H7 (cell line): ENCODE data around the gene ZBTB7C. TPM values are rescaled to one million over a fixed set of nuclear protein-coding genes. Genes with fewer than 3 reads are reported as not detected.
"Not testable (repeated sequence)": the region's sequence is repeated elsewhere in the genome, so short reads cannot be mapped to it uniquely, and the experiment has no call there.

Source experiments
- DNase-seq: peaks from one replicate; pipeline ENCODE4 v3.0.0; 2012
- H3K27me3 ChIP-seq: 2 replicates; pipeline ENCODE4 v1.6.0; 2011; ENCODE audit warnings: mild to moderate bottlenecking, low read length; ENCODE audit not compliant: control insufficient read depth, insufficient read depth
- H3K36me3 ChIP-seq: replicated peaks from 2 replicates; pipeline ENCODE4 v1.5.1; 2011; ENCODE audit warnings: low read length; ENCODE audit not compliant: control insufficient read depth, insufficient read depth
- H3K4me3 ChIP-seq: 2 replicates; pipeline ENCODE4 v1.5.1; 2011; ENCODE audit warnings: low read depth, mild to moderate bottlenecking, control low read depth, low read length, moderate library complexity; ENCODE audit not compliant: insufficient read depth
- total RNA-seq: library from RNA; depleted of rRNA; stranded (reverse); fragments of >200 nt; shearing (Covaris generic); gene quantifications from 2 replicates; pipeline ENCODE4 v1.2.3, GENCODE V29; 2014

The ZBTB7C gene
- total RNA-seq, 1 experiment from 2014 or later, result 0.38 TPM

DNA sequence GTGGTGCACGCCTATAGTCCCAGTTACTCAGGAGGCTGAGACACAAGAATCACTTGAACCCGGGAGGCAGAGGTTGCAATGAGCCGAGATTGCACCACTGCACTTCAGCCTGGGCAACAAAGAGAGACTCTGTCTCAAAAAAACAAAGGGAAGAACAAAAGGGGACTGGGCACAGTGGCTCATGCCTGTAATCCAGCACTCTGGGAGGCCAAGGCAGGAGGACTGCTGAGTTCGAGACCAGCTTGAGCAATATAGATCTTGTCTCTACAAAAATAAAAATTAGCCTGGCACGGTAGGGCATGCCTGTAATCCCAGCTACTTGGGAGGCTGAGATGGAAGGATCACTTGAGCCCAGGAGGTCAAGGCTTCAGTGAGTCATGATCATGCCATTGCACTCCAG, 125.2 kb downstream of the ZBTB7C start:
- DNase-seq, H3K27me3 ChIP-seq: not testable (repeated sequence)

DNA sequence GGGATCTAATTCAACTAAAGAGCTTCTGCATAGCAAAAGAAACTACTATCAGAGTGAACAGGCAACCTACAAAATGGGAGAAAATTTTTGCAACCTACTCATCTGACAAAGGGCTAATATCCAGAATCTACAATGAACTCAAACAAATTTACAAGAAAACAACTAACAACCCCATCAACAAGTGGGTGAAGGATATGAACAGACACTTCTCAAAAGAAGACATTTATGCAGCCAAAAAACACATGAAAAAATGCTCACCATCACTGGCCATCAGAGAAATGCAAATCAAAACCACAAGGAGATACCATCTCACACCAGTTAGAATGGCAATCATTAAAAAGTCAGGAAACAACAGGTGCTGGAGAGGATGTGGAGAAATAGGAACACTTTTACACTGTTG, 127.7 kb downstream of the ZBTB7C start:
- not testable (repeated sequence) for H3K36me3 ChIP-seq, H3K4me3 ChIP-seq, DNase-seq, H3K27me3 ChIP-seq

More for the DNA sequence above, 125.2 kb downstream of the ZBTB7C start:
- H3K4me3 ChIP-seq, H3K36me3 ChIP-seq: not testable (repeated sequence)

DNA sequence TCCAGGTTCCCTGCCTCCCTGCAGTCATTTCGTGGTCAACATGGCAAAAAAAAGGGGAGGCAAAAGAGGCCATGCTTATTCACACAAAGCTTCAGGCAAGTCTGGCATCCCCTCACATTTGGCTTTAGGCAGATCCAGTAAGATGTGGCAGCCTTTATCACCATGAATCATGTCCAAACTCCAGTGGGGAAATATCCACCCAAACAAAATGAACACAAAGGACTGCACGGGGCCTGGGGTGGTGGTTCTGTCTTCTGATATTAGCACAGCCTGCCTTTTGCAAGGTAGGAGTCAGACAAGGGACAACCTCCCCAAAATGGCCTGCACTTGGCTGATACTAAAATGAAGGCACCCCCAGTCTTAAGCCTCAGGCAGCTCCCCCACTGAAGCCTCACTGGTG, 129.9 kb downstream of the ZBTB7C start:
- Histone ChIP-seq H3K36me3 (no peaks in the 10 kb centered on the region), H3K4me3 (no peak overlapping the region), H3K27me3 (no peaks in the 10 kb centered on the region)
- DNase-seq, result no peak

DNA sequence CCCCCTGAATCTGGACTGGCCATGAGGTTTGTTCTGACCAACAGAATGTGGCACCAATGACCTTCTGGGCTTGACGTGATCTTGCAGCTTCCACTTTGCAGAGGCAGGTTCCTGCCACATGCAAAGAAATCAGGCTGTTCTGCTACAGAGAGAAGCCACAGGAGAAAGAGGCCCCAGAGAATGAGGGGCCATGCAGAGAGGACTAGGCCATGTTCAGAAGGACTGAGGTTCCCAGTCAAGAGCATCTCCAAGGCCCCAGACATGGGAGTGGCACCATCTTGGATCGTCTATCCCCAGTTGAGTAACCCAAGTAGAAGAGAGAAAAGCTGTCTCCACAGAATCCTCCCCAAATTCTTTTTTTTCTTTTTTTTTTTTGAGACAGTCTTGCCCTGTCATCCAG, 131.1 kb downstream of the ZBTB7C start:
- Histone ChIP-seq H3K36me3 (no peaks in the 10 kb centered on the region), H3K4me3 (no peak overlapping the region), H3K27me3 (no peaks in the 10 kb centered on the region)
- DNase-seq, result no peak

DNA sequence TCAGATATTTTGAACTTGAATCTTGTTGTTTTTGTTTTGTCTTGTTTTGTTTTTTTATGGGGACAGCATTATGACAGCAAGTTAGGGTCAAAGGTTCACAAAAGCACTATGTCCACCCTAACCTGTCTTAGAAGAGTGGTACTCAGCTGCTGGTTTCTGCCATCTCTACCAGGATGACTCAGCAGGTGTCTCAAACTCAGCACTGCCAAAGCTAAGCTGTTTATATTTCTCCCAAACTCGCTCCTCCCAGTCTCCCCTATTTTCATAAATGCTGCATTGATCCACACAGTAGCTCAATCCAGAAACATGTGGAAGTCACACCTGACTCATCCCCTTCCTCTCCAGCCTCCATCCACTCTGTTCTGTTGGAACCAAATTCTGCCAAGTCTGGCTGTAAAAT, 134.9 kb downstream of the ZBTB7C start:
- Histone ChIP-seq H3K4me3 (no peak overlapping the region), H3K27me3 (no peaks in the 10 kb centered on the region), H3K36me3 (no peaks in the 10 kb centered on the region)
- no peak for DNase-seq

DNA sequence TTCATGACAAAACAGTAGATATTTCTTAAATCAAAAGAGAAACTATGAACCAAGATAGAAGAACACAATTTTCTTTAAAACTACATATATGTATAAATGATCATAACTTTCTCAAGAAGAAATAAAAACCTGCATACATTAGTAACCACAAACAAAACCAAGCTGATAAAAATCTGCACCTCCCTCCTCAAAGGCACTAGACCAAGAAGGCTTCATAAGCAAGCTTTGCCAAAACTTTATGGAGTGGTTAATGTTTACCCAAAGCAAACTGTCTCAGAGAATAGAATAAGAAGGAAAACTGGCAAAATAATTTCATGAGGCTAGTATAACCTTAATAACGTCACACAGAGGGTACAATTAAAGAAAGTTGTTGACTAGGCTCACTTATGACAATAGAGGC, 138.3 kb downstream of the ZBTB7C start:
- no peak overlapping the region for H3K4me3 ChIP-seq
- no peak for DNase-seq

DNA sequence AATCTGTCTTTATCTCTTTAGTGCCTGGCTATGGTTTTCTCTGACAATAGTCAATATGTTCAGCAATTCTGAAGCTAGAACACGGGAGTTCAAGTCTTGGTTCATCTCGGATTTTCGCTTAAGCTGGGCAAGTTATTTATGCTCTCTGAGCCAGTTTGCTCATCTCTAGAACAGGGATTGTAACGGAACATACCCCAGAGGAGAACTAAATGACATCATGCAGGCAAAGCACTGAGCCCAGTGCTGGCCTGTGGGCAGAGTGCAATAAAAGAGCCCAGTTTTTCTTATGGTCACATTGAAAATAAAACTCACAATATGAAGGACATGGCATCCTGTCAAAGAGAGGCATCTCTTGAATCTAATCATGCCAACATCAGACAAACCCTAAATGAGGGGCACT, 143.9 kb downstream of the ZBTB7C start:
- Histone ChIP-seq H3K27me3 (no peaks in the 10 kb centered on the region), H3K4me3 (no peak overlapping the region), H3K36me3 (no peaks in the 10 kb centered on the region)
- no peak for DNase-seq

More for the DNA sequence above, 138.3 kb downstream of the ZBTB7C start:
- H3K36me3 ChIP-seq, result no peaks in the 10 kb centered on the region
- H3K27me3 ChIP-seq, result no peaks in the 10 kb centered on the region

DNA sequence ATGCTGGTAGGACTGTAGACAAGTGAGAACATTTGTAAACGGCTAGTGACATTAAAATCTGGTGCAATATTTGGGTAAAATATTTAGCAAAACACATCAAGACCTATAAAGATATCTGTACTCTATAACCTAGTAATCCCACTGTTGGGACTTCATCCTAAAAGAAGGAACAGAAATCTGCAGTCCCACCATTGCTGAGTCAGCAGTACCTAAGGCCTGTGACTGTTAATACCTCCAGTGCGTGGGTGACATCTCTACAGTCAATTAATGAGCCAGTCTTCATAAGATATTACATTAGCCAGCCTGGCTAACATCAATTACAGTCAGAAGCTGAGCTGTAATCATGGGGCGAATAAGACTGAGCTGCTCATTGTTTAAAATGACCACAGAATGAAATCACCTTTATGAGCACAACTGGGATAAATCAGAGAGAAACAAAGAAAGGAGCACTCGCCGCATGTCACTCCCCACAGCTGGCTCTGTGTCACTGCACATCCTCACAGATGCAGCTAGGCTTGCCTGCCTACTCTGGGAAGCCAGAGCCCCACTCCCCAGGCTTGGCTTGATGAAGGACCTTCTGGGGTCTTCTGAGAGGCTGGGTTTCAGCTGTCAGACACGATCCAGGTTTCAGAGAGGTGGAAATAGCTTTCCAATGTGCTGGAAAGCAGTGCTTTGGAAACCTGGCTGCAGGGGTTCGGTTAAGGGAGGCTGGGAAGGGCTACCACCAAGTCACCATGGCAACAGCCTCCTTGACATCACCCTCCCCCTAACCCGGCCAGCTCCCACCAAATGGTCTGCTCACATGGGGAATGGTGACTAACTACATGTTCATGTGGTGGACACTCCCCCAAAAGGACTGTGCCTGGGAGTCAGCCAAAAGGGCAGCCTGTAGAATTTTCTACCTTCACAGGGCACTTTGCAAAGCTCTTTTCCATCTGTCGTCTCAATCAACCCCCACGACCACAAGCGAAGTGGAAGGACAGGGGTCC, 145.0 kb downstream of the ZBTB7C start:
- Histone ChIP-seq H3K27me3 (no peaks in the 10 kb centered on the region), H3K36me3 (no peaks in the 10 kb centered on the region), H3K4me3 (no peak overlapping the region)
- DNase-seq, result no peak

DNA sequence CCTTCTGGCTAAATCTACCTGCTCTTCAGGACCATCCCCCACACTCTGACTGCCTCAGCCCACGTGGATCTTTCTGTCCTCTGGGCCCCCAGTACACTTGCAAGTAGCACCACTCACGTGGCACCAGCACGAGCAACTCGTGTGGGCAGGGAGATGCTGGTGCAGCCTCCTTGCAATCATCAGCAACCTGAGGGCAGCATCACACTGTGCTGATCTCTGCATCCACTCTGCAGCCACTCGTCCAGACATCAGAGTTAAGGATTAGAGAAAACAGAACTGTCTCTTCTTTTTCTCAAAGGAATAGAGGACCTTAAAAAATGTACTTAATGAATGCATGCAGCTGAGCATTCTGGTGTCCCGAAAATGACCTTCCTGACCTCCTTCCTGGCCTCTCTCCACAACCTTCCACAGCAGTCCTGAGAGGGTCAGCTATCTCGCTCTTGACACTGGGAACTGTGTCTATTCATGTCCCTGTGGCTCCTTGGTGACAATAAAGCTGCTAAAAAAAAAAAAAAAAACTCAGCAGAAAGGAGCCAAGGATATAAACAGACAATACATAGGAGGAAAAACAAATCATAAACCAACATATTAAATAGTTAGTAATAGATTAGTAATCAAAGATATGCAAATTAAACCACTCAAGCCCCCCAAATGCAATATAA, 145.9 kb downstream of the ZBTB7C start:
- Histone ChIP-seq H3K4me3 (no peak overlapping the region), H3K27me3 (no peaks in the 10 kb centered on the region), H3K36me3 (no peaks in the 10 kb centered on the region)
- DNase-seq, result no peak

DNA sequence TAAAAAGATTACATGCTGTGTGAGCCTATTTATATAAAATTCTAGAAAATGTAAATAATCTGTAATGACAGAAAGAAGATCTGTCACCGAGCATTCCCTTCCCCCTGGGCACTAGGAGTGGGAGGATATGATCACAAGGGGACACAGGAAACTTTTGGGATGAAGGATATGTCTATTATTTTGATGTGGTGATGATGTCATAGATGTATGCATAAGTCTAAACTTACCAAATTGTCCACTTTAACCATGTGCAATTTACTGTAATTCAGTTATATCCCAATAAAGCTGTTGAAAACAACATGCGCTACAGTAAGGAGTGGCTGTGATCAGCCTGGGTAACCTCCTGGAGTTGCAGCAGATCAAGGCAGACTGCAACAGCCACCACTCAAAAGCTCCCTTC, 148.9 kb downstream of the ZBTB7C start:
- DNase-seq, result no peak
- no peaks in the 10 kb centered on the region for H3K27me3 ChIP-seq
- no peaks in the 10 kb centered on the region for H3K36me3 ChIP-seq
- H3K4me3 ChIP-seq, result no peak overlapping the region

DNA sequence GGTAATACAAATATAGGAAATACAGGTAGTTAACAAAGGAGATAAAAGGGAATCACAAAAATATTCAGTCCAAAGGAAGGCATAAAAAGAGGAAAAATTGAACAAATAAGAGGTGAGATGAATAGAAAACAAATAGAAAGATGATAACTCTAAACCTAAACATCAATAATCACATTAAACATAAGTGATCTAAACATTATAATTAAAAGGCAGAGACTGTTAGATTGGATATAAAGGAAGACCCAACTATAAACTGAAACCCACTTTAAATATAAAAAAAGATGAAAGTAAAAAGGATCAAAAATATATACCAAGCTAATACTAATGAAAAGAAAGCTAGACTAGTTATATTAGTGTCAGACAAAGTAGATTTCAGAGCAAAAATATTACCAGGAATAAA, 152.3 kb downstream of the ZBTB7C start:
- DNase-seq, result no peak
- Histone ChIP-seq H3K27me3 (no peaks in the 10 kb centered on the region), H3K36me3 (no peaks in the 10 kb centered on the region), H3K4me3 (no peak overlapping the region)

DNA sequence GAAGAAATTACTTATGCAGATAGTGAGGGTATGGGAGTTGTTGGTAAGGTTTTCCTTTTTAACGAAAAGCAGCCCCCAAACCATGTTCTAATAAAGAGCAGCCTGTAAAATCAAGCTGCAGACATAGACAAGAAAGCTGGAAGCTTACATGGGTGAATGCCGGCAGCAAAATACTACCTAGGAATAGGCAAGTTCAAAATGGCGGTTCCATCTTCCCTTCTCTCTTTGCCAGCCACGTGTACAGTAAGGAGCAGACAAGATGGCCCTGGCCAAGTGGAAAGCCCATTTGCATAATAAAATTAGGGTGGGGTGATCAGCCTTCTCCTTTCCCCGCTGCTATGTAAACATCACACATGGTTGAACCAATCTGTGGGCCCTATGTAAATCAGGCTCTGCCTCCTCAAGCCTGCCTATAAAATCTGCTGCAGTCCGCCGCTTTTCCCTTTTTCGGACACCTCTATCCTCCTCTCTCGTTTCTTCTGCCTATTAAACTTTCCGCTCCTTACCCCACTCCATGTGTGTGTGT, 155.0 kb downstream of the ZBTB7C start:
- no peaks in the 10 kb centered on the region for H3K27me3 ChIP-seq
- no peak overlapping the region for H3K4me3 ChIP-seq
- no peaks in the 10 kb centered on the region for H3K36me3 ChIP-seq
- no peak for DNase-seq

DNA sequence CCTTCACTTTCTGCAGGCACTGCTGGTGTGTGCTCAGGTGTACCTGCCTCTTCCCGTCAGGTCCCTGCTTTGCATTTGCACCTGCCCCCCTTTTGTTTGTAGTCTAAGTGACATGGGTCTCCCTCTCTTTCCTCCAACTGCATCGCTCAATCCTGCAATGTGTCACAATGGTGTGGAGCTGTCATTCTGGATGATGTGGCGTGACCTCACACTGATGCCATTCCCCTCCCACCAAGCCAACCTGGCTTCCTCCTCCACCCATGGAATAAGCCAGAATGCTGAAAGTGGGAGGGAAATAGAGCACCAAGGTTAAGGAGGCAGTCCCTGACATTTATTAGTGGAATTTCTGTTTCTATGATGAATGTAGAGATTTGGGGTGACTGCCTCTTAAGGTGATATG, 156.7 kb downstream of the ZBTB7C start:
- H3K27me3 ChIP-seq, result no peaks in the 10 kb centered on the region
- H3K36me3 ChIP-seq, result no peaks in the 10 kb centered on the region
- no peak for DNase-seq
- no peak overlapping the region for H3K4me3 ChIP-seq

DNA sequence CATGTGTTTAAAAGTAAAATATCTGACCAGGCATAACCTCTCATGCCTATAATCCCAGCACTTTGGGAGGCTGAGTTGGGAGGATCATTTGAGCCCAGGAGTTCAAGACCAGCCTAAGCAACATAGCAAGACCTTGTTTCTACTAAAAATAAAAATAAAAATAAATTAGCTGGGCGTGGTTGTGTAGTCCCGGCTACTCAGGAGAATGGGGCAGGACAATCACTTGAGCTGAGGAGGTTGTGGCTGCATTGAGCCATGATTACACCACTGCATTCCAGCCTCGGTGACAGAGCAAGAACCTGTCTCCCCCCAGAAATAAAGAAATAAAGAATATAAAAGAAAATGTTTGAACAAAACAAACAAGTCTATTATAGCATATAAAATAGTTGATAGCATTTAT, 158.3 kb downstream of the ZBTB7C start:
- Histone ChIP-seq H3K36me3 (no peaks in the 10 kb centered on the region), H3K27me3 (no peaks in the 10 kb centered on the region), H3K4me3 (no peak overlapping the region)
- DNase-seq, result no peak

DNA sequence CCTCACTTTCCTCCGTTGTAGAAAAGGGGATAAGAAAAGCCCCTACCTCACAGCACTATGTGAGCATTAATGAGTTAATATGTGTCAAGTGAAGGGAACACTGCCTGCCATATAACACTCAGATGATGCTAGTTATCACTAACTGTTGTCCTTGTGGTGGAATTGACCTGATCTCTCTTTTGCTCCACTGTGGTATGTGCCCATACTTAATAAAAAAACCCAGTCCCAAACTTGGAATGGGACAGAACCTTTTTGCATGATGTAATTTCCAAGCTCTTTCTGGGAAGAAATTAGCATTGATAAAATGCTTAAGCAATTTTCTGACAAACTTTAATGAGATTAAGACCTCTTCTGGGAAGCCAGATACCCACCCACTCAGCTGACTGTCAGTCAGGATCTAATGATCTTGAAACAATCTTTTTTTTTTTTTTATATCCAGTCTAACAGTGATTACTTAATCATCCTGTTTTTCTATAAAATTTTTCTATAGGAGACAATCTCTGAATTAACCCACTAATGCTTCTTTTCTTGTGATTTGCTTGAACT, 158.7 kb downstream of the ZBTB7C start:
- Histone ChIP-seq H3K27me3 (no peaks in the 10 kb centered on the region), H3K4me3 (no peak overlapping the region), H3K36me3 (no peaks in the 10 kb centered on the region)
- no peak for DNase-seq
